Spleen (tissue), 7 donors: ENCODE results near the gene PYDC2.

ENCODE experiments used
- CTCF ChIP-seq, 11 experiments: fragments of 200-600 bp in 7 of 11; fragments of 450-650 bp in 4 of 11; sonication (generic) in 4 of 11; IDR thresholded peaks in 8 of 11; conservative IDR thresholded peaks in 3 of 11; 1 replicate in 7 of 11; 2 replicates in 4 of 11; pipeline versions ENCODE4 v1.4.0 to v1.8.0; 2016 to 2021; ENCODE audit warnings: antibody characterized with exemption in 11 of 11, inconsistent platforms in 4 of 11, mild to moderate bottlenecking in 1 of 11
- POLR2A ChIP-seq, 3 donors: fragments of 450-650 bp; IDR thresholded peaks; one replicate each; pipeline ENCODE4 v1.5.1; 2017; ENCODE audit warnings: antibody characterized with exemption in 3 of 3, mild to moderate bottlenecking in 1 of 3
- POLR2AphosphoS5 ChIP-seq, 3 donors: sonication (generic); formaldehyde crosslinking; IDR thresholded peaks; one replicate each; pipeline ENCODE4 v1.5.1; 2017; ENCODE audit warnings: antibody characterized with exemption in 3 of 3
- donor health status: DM: no; HTN: no; CAD: no; lungs with moderate emphysema.
- donor health status: DM: no; HTN: no; CAD: no.
- donor health status: DM: no; HTN: no; CAD: no.

DNA sequence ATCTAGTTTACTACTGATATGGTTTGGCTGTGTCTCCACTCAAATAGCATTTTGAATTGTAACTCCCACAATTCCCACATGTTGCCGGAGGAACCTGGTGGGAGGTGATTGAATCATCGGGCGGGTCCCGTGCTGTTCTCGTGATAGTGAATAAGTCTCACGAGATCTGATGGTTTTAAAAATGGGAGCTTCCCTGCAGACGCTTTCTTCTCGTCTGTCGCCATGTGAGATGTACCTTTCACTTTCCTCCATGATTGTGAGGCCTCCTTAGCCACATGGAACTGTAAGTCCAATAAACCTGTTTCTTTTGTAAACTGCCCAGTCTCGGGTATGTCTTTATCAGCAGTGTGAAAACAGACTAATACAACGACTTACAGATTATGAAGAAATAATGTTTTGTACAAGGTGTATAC lies 35.6 kb upstream of the PYDC2 start:
- TF ChIP-seq CTCF (IDR thresholded peaks at IDR 0.05 in 8 of 11, conservative IDR thresholded peaks at IDR 0.05 in 3 of 11) (no peak), POLR2AphosphoS5 (IDR thresholded peaks at IDR 0.05) (no peak), POLR2A (IDR thresholded peaks at IDR 0.05) (no peak)
